GM21381 (cell line): ENCODE measurements around the gene EPHA6.
"Not testable (repeated sequence)": the region's sequence is repeated elsewhere in the genome, so short reads cannot be mapped to it uniquely, and the experiment has no call there.

ENCODE experiments used
- ATAC-seq: cut with Tn5 transposase; IDR thresholded peaks from one replicate; pipeline ENCODE4 v1.9.1; 2021; ENCODE audit warnings: mild to moderate bottlenecking, moderate library complexity; ENCODE audit not compliant: unreplicated experiment

The EPHA6 gene

DNA sequence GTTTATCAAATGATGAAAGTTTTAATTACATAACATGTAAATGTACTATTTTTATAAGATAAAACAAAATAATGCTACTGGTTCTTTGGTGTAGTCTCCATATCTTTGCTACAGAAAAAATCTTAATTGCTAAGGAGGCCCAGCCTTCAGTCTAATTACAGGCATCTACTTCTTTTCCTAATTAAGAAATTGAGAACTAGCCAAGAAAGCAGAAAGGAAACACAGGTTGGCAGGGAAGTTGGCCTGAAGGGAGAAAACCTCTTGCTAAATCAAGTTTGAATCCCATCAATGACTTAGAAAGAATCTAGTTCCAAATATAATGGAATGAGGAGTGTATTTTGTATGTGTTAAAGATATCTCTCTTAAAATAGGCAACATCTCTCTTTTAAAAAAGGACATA, 737.8 kb downstream of the EPHA6 start:
- no peak for ATAC-seq

DNA sequence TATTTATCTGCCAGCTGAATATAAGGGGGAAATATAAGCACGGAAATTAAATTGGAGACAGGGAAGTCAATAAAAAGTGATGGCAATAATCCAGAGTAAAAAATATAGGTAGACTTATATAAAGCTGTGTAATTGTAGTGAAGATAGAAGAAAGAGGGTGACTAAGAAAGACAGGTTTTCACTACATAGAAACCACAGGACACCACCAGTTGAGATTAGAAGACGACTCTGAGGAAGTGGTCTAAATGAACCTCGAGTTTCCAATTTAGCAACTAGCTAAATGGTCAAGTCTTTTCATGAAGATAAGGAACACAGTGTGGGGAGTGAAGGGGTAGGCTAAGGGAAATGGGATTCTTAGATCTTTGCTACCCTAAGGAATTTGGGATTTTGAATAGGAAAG, 761.3 kb downstream of the EPHA6 start:
- ATAC-seq: no peak

DNA sequence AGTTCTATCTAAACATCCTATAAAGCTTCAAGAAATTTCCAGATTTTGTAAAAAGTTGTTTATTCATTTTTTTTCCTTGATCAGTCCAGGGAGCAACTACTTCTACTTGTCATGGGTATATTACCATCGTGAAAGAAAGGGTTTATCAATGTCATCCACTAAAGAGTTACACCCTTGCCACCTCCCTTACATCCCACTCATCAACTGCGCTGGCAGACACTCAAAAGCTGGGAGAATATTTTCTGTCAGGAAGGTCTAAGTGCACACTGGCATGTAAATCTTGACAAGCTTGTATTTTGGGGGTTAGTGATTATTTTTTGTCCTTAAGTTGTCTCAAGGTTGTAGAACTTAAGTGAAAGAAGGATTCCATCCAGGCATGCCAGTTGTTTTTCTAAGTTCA, 761.8 kb downstream of the EPHA6 start:
- ATAC-seq: no peak

DNA sequence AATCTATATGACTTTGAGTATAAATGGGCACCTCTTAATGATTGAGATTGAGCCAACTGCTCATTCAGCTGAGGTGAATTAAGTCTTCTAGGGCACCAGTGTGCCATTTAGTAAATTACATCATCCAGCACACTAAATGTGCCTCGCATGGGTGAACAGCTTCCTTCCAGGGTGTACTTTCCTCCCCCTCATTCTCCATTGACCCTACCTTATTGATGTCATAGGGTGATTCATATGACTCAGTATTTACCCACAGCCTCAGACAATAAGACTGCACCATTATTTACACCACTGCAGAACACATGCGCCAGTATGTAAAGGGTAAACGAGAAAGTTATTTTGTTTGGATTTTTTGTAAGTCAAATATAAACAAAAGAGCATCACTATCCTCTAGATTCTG, 765.0 kb downstream of the EPHA6 start:
- ATAC-seq: no peak

DNA sequence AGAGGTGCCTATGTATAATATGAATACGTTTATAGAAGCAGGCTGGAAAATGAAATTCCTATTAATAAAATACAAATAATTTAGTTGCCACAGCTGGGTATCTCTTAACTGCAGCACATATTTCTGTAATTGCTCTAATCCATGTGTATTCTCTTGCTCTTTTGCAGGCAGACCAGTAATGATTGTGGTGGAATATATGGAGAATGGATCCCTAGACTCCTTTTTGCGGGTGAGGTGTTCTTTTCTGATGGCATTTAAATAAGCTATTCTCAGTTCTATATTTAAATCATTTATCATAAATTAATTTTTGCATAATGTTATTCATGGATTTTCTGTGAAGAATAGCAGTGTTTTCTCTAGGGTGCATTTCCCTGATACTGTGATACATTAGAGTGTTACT, 796.2 kb downstream of the EPHA6 start:
- no peak for ATAC-seq

DNA sequence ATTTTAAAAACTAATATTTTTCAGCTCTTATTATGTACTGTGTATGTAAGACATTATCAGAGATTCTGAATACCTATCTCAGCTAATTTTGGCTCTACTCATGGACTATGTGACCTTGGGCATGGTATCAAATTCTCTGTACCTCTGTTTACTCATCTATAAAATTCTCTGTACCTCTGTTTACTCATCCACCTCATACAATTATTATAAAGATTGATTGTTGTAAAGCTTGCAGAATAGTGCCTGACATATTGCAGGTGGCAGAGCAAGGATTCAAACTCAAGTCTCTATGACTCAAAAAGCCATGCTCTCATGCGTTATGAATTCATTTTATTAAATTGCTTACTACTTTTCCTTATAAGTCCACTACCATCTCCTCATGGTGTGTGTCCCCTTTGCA, 798.2 kb downstream of the EPHA6 start:
- no peak for ATAC-seq

DNA sequence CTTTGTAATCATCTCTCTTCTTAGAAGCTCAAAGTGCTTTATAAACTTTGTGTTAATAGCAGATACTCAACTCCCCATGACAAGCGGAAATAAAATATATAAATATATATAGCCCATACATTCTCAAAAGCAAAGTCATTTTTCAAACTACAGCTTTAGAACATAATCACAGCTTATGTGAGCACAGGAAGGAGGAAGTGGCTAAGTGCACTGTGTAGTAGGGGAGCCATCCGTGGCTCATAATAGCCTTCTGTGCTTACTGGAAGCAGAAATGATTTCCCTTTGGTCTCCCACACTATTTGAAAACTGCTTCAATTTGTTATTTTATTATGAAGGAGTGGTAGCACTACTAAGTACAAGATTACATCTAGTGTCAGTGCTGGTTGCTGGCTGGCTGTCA, 798.7 kb downstream of the EPHA6 start:
- ATAC-seq: no peak

DNA sequence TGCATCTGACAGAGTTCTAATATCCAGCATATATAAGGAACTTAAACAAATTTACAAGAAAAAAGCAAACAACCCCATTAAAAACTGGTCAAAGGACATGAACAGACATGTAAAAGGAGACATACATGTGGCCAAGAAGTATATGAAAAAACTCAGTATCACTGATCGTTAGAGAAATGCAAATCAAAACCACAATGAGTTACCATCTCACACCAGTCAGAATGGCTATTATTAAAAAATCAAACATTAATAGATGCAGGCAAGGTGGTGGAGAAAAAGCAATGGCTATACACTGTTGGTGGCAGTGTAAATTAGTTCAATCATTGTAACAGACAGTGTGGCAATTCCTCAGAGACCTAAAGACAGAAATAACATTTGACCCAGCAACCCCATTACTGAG, 806.1 kb downstream of the EPHA6 start:
- not testable (repeated sequence) for ATAC-seq

DNA sequence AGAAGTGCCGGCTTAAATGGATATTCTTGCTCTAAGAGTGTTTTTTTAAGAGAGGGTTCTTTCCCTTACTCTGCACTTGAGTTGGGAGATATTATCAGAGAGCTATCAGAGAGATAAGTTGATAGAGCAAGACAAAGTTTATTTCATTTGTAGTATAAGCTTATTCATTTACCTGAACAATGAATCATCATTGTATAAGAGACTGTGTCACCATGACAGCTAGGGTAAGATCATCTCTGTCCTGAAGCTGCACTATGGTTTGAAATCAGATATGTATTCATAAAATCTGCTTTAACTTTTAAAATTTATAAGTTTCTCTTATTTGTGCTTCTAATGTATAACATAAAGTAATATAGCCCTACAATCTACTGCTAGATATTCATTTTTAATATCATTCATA, 822.1 kb downstream of the EPHA6 start:
- no peak for ATAC-seq

DNA sequence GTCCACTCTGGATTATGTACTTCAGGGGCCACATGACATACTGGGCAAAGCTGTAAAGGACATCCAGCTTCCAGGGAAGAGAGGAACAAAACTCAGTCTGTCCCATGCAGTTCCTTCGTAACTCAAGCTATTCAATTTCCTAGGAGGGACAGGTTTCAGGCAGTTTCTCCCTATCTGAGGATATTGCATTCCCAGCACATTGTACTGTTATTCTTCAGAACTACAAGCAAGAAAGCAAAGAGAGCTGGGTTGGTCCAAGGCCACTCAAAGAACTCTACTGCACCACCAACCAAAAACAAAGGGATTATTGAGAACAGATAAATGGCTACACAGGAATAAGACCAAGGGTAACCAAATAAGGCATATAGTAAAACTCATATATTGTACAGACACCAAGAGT, 832.5 kb downstream of the EPHA6 start:
- ATAC-seq: no peak

DNA sequence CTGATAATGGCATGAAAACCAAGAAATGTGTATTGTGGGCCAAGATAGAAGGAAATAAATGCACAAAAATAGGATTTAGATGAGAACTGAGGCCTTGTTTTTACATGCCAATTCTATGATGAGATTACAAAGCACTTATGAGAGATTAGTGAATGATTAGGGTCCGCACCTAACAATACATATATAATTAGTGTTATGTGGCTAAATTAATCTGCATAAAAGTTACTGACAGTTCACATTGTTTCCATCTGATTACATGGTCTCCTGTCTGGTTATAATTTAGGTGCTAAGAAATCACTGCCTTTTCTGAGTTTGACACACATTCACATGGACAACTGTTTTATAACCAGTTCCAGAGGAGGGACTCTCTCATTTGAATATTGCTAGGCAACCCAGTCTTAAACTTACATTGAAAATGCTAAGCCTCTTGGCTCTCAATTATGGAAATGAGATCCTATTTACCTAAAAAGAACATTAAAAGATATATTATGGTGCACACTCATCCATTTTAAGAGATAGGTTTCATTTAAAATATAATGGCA, 833.1 kb downstream of the EPHA6 start:
- ATAC-seq: no peak

DNA sequence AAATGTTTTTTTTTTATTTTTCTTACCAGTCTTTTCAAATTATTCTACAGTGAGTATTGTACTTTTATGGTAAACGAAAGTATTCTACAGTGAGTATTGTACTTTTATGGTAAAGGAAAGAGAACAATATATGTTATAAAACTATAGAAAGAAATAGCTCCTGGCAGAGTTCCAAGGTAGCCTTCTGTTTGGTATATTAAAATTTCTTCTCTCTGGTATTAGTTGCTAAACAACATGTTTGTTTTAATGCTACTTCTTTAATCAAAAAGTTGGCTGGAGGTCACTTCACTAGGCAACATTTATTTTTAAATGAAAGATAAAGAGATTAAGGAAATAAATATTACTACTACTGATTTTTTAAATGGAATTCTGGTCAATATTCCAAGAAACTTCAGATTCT, 841.6 kb downstream of the EPHA6 start:
- ATAC-seq: no peak

DNA sequence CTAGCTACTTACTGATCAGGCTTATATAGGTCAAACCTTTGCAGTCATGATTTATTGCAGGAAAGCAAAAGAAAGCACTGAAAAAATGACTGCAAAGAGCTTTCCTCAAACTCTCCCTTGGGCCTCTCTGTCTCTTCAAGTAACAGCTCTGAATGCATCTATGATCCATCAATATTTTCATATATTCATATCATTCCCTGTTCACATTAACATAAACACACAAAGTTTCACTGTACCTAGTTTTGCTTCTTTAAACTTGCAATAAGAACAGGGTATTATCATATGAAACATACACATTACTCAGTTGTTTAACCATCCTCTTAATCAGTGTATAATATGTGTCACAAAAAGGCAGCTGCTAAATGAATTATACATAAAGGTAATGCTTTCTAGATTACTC, 842.2 kb downstream of the EPHA6 start:
- ATAC-seq: no peak

DNA sequence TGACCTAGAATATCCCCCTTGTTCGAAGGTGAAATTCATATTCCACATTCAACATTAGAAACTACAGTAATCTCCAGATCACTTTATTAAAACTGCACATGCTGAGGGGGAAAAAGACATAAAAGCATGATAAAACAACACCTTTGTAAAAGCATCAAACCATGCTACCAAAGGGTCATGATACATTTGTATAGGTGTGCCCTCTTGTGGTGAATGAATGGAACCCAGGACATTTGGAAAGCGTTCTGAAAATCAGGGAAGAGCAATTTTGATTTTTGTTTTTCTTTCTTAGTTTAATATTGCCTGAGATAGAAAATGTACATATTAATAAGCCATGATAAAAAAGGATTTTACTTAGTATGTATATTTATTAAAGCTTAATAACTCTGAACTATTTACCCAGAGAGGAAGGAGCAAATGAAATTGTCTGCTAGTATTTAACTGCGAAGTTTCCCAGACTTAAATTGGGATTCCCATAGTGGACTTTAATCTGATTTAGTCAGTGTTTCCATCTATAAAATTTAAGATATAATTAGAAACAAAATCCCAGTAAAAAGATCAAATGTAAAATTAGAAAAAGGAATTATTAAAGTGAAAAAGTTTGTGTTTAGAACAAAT, 844.4 kb downstream of the EPHA6 start:
- no peak for ATAC-seq

DNA sequence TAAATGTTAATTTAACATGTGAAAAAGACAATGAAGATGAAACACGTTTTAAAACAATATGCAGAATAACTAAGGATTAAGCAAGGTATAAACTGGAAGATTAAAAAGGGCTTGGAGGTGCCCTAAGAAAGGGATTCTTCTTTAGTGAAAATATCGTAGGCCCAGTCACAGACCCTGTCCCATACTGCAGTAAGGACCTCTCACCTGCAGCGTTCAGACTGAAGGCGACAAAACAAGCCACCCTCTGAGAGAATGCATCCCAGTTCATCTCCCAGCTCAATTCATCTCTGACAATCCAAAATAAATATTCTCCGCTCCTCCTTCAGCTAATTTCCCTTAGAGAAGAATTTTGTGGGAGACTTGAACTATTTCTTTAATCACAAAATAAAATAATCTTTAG, 847.9 kb downstream of the EPHA6 start:
- no peak for ATAC-seq

DNA sequence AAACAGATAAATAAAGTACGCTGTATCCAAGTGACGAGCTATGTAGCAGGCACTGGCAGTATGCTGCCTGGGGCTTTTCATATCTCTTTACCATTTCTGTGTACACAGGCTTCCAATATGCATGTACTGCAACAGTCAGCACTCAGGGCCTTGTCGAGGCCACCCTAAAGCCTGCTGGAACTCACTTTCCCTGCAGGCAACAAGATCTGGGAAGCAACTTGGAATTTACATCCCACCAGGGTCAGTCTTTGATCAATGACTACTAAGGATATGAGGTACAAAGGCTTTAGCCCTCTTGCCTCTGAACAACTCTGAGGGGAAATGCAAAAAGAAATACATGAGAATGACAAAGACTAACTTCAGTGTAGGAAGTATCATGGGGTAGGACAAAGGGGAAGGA, 848.4 kb downstream of the EPHA6 start:
- no peak for ATAC-seq

DNA sequence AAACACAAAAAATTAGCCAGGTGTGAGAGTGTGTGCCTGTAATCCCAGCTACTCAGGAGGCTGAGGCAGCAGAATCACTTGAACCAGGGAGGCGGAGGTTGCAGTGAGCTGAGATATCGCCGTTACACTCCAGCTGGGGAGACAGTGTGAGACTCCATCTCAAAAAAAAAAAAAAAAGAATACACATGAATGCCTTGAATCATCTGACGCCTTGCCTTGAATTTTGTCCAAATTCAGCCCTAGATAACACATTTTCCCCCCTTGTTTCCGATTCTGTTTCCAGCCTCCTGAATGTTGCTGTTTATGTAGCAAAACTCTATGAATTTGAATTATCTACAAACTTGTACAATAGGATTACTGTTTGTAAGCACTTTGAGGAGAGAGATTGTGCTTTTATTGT, 851.5 kb downstream of the EPHA6 start:
- ATAC-seq: no peak

DNA sequence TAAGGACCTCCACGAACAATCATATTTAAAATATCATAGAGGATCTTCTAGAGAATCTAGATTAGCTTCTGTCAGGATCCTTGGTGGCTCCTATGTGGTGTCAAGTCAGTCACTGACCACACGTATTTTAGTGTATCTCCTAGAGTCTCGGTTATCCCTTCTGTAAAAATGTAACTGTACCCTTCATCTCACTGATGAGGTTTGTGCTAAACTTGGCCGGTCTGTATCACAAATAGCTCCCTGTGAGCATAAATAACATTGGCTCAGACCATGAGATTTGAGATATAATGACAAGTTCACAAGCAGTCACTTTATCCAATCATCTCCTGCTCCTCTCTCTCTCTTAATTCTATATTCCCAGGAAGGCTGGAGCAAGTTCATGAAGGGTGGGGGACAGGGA, 856.6 kb downstream of the EPHA6 start:
- no peak for ATAC-seq

DNA sequence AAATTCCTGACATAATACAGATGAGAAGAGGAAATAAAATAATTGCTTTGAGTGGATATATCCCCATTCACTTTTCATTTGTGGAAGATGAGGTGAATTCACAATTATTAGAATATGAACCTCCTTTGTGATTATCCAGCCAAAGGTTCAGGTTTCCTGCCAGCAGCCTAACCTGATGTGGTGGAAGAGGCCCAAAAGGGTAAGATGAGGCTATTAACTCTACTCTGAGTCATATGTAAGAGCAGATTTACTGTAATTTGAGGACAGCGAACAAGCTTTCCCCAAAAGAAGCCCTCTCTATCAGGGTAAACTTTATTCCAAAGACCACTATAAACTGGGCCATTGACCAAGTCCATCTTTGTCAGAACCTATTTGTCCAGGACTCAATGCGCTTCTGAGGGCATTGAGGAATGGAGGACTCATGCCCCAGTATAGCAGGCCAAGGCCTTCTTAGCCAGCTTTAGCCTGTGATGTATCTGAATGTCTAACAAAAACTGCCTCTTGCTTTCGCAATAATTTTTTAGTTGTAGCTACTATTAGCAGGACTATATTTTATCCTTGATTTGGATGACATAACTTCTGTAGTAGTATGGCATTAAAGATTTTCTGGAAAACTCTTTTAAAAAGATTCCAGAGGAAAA, 859.1 kb downstream of the EPHA6 start:
- no peak for ATAC-seq

DNA sequence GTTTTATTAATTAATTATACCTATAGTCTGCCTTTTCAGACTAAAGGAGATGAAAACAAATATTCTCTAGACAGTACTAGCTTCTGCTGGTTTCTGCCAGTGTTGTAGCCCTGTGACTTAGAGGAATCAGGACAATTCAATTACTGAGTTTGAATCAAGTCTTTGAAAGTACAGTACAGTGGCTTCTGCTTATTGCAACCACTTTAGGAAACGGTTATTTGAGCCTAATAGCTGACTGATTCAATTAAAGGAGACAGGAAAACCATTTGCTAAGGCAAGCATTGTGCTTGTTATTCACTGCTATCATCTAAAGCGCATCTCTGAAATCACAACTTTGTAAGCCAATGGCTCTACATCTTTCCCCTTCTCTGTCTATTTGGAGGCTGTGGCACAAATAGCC, 860.1 kb downstream of the EPHA6 start:
- no peak for ATAC-seq

DNA sequence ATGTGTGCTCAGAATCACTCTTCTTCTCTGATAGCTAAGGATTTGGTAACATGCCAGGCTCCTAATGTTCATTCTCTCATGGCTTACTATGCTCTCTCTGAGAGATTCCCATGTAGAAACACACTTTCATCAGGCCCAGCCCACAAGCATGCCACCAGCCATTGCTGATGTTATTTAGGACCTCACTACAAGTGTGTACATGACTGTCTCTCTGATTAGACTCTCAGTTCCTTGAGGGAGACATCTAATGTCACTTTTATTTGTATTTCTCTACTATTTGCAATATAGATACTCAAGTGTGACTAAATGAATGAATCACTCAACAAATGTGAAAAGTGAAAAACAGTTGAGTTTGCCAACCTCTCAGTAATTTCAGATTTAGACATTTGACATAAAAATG, 865.8 kb downstream of the EPHA6 start:
- no peak for ATAC-seq

DNA sequence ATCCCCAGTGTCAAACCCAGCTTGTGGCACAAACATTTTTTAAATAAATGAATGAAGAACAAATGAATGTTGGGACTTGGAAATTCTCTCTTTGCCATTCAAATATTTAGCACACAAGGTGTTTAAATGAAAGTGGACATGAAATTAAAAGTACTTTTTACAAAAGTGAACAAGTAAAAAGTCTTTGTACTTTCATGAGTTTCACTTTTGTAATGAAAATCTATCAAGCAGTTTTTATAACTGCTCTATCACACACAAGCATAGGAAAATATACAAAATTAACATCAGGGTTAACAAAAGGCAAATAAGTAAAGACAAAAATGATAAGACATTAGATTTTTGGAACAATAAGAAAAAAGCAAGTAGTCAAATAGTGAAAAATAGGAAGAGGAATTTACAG, 866.3 kb downstream of the EPHA6 start:
- no peak for ATAC-seq

DNA sequence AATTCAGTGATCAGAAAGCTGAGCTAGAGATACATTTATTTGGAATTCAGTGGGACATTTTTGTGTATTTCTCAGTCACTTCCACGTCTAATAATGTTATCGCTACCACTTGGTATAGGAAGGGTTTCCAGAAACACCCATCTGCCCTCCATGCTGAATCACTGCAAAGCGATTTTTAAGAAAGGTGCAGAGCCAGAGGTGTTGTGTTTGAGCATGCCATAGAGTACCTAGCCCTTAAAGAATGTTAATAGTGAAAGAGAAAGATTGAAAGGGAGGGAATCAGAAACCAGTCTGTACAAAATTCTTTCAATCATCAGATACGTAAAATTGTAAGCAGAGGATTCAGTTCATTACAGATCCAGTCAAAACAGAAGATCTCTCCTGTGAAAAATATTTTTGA, 870.1 kb downstream of the EPHA6 start:
- ATAC-seq: no peak
